NAMALWA (cell line): ENCODE measurements around the gene DOCK11.
A peak's percentile ranks its signal among the peaks of the same experiment; 100 is the strongest.

Experiments
- DNase-seq: peaks from one replicate; pipeline ENCODE4 v3.0.0-alpha.2; 2015; ENCODE audit warnings: low spot score

DOCK11 gene

GRCh38 chrX:118530219-118530911 lies 34.8 kb downstream of the DOCK11 start:
- no peak for DNase-seq

GRCh38 chrX:118534716-118535493 lies 39.3 kb downstream of the DOCK11 start:
- DNase-seq = no peak

- no peak for DNase-seq
These were observed 40.6 kb downstream of the DOCK11 start for GRCh38 chrX:118536204-118536603.

- peak; percentile 76 for DNase-seq
These were observed 41.3 kb downstream of the DOCK11 start for GRCh38 chrX:118536687-118537461.

- DNase-seq = no peak
These were observed 42.8 kb downstream of the DOCK11 start for GRCh38 chrX:118538386-118538785.

- DNase-seq = no peak
These were observed 44.7 kb downstream of the DOCK11 start for GRCh38 chrX:118540342-118540741.

GRCh38 chrX:118541482-118541881 lies 45.9 kb downstream of the DOCK11 start:
- no peak for DNase-seq

- no peak for DNase-seq
These were observed 49.9 kb downstream of the DOCK11 start for GRCh38 chrX:118545510-118545909.

- DNase-seq = no peak
These were observed 53.2 kb downstream of the DOCK11 start for GRCh38 chrX:118548841-118549240.

- no peak for DNase-seq
These were observed 55.2 kb downstream of the DOCK11 start for GRCh38 chrX:118550792-118551191.

GRCh38 chrX:118551426-118551825 lies 55.8 kb downstream of the DOCK11 start:
- no peak for DNase-seq

GRCh38 chrX:118552121-118552900 lies 56.7 kb downstream of the DOCK11 start:
- no peak for DNase-seq

GRCh38 chrX:118553042-118553710 lies 57.6 kb downstream of the DOCK11 start:
- no peak for DNase-seq

- no peak for DNase-seq
These were observed 58.9 kb downstream of the DOCK11 start for GRCh38 chrX:118554511-118554910.

- no peak for DNase-seq
These were observed 63.3 kb downstream of the DOCK11 start for GRCh38 chrX:118558926-118559325.

- no peak for DNase-seq
These were observed 64.9 kb downstream of the DOCK11 start for GRCh38 chrX:118560489-118560888.

GRCh38 chrX:118562582-118563164 lies 67.1 kb downstream of the DOCK11 start:
- no peak for DNase-seq

GRCh38 chrX:118564498-118564897 lies 68.9 kb downstream of the DOCK11 start:
- no peak for DNase-seq

GRCh38 chrX:118565853-118566252 lies 70.2 kb downstream of the DOCK11 start:
- DNase-seq = no peak

GRCh38 chrX:118566359-118566758 lies 70.7 kb downstream of the DOCK11 start:
- DNase-seq = no peak

- no peak for DNase-seq
These were observed 74.1 kb downstream of the DOCK11 start for GRCh38 chrX:118569676-118570075.
